Measurements from ENCODE around the gene TMIGD1. TPM values are rescaled to one million over a fixed set of nuclear protein-coding genes. Genes with fewer than 3 reads are reported as not detected.

The TMIGD1 gene
- total and polyA plus RNA-seq, 4 donors, result not detected

DNA sequence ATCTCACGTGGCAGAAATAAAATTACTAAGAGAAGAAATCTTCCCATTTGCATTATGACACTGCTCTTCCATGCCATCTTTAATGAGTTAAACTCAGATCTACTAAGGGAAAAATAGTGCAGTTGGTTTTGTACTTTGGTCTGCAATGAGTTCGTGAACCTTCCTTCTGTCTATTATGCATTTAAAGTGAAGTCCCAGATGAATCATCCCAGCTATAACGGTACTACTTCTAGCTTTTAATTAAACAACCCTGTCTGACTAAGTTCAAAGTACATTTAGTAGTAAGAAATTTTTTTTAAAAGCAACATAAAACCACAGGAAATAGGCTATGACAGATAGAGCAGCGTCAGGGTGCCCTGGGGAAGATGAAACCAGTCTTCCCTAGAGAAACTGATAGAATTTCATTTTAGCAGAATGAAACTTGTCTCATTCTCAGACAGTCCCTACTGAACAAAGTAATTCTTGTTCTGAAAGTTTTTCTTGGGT is 1.8 kb downstream of the TMIGD1 start:
- H3K9ac ChIP-seq (ENCODE audit: insufficient read depth in 1 of 2, low read length in 2 of 2), result no peak overlapping the region
- no peaks in the 10 kb centered on the region for H3K36me3 ChIP-seq (ENCODE audit: control insufficient read depth in 4 of 4, insufficient read depth in 4 of 4, low read length in 4 of 4)
- no peaks in the 10 kb centered on the region for H3K9me3 ChIP-seq (ENCODE audit: control insufficient read depth in 4 of 4, insufficient read depth in 3 of 4, low read length in 3 of 4)
- WGBS, 2 donors, result 44 to 53% methylated on average over 4 of the region's 4 CpGs
- peaks cover 0 to 3% (median 3%) of the 10 kb centered on the region in 3 donors for H3K27me3 ChIP-seq (ENCODE audit: control insufficient read depth in 3 of 3, insufficient read depth in 3 of 3, low read length in 2 of 3)
- H3K27ac ChIP-seq (ENCODE audit: low read depth in 1 of 2, low read length in 1 of 2), result no peak overlapping the region
- ATAC-seq (ENCODE audit: insufficient read depth, low FRiP score), result no peak
- TF ChIP-seq, protein P1, sequence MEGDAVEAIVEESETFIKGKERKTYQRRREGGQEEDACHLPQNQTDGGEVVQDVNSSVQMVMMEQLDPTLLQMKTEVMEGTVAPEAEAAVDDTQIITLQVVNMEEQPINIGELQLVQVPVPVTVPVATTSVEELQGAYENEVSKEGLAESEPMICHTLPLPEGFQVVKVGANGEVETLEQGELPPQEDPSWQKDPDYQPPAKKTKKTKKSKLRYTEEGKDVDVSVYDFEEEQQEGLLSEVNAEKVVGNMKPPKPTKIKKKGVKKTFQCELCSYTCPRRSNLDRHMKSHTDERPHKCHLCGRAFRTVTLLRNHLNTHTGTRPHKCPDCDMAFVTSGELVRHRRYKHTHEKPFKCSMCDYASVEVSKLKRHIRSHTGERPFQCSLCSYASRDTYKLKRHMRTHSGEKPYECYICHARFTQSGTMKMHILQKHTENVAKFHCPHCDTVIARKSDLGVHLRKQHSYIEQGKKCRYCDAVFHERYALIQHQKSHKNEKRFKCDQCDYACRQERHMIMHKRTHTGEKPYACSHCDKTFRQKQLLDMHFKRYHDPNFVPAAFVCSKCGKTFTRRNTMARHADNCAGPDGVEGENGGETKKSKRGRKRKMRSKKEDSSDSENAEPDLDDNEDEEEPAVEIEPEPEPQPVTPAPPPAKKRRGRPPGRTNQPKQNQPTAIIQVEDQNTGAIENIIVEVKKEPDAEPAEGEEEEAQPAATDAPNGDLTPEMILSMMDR (IDR thresholded peaks at IDR 0.05; ENCODE audit: control extremely low read depth, extremely low read depth), result no peak
- H3K4me1 ChIP-seq (ENCODE audit: control insufficient read depth in 5 of 5, insufficient read depth in 5 of 5, low read length in 5 of 5), result no peaks in the 10 kb centered on the region
- no peak for DNase-seq
- no peak overlapping the region for H3K4me3 ChIP-seq

DNA sequence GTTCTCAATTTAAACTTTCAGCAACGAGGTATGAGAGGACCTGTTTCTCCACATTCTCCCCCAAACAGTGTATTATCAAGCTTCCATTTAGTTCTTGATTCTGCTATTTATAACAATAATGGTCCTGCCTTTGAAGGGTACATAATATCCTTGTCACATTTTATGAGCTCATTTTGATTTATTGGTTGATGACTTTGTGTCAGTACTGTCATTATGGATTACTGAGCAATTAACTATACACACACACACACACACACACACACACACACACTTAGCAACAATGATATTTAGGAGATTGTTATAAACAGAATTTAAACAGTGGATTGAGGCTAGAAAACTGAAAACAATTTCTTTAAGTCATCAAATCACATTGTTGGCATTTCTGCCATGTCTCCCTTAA is 7.0 kb downstream of the TMIGD1 start:
- DNase-seq (peak in 1 of 3 donors; percentile 12), ATAC-seq (ENCODE audit: insufficient read depth, low FRiP score) (no peak)
- Histone ChIP-seq H3K36me3 (ENCODE audit: control insufficient read depth in 4 of 4, insufficient read depth in 4 of 4, low read length in 4 of 4) (no peaks in the 10 kb centered on the region), H3K27ac (ENCODE audit: low read depth in 1 of 2, low read length in 1 of 2) (no peak overlapping the region), H3K4me1 (ENCODE audit: control insufficient read depth in 5 of 5, insufficient read depth in 5 of 5, low read length in 5 of 5) (peaks cover 0 to 2% (median 0%) of the 10 kb centered on the region in 5 donors), H3K9ac (ENCODE audit: insufficient read depth in 1 of 2, low read length in 2 of 2) (no peak overlapping the region), H3K9me3 (ENCODE audit: control insufficient read depth in 4 of 4, insufficient read depth in 3 of 4, low read length in 3 of 4) (no peaks in the 10 kb centered on the region), H3K4me3 (no peak overlapping the region), H3K27me3 (ENCODE audit: control insufficient read depth in 3 of 3, insufficient read depth in 3 of 3, low read length in 2 of 3) (peaks cover 0 to 3% (median 3%) of the 10 kb centered on the region in 3 donors)
- TF ChIP-seq, protein P1 (IDR thresholded peaks at IDR 0.05; ENCODE audit: control extremely low read depth, extremely low read depth), result no peak
- 23 to 29% methylated on average over 1 of the region's 1 CpG for WGBS, 2 donors

DNA sequence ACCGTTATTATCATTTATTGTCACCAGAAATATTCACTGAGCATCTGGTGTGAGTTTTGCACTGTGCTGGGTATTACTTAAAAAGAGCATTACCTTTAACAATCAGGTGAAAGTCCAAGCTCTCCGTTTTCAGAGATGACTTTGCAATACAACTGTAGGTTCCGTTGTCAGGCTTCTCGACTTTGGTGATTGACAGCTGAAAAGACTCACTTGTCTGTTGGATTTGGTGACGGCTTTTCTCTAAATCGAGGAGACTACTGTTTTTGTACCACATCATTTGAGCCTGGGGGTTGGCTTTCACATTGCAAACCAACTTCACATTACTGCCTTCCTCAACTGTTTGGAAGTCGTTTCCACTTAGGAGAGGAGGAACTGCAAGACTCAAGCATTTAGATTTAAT is 9.1 kb downstream of the TMIGD1 start:
- Histone ChIP-seq H3K9me3 (ENCODE audit: control insufficient read depth in 4 of 4, insufficient read depth in 3 of 4, low read length in 3 of 4) (no peaks in the 10 kb centered on the region), H3K9ac (ENCODE audit: insufficient read depth in 1 of 2, low read length in 2 of 2) (no peak overlapping the region), H3K4me1 (ENCODE audit: control insufficient read depth in 5 of 5, insufficient read depth in 5 of 5, low read length in 5 of 5) (peaks cover 0 to 2% (median 0%) of the 10 kb centered on the region in 5 donors), H3K36me3 (ENCODE audit: control insufficient read depth in 4 of 4, insufficient read depth in 4 of 4, low read length in 4 of 4) (no peaks in the 10 kb centered on the region), H3K27me3 (ENCODE audit: control insufficient read depth in 3 of 3, insufficient read depth in 3 of 3, low read length in 2 of 3) (peaks cover 0 to 3% (median 3%) of the 10 kb centered on the region in 3 donors), H3K4me3 (no peak overlapping the region), H3K27ac (ENCODE audit: low read depth in 1 of 2, low read length in 1 of 2) (no peak overlapping the region)
- DNase-seq, result no peak
- ATAC-seq (ENCODE audit: insufficient read depth, low FRiP score), result no peak
- 77 to 83% methylated on average over 7 of the region's 7 CpGs for WGBS, 2 donors
- TF ChIP-seq, protein P1 (IDR thresholded peaks at IDR 0.05; ENCODE audit: control extremely low read depth, extremely low read depth), result no peak

- Histone ChIP-seq H3K9ac (ENCODE audit: insufficient read depth in 1 of 2, low read length in 2 of 2) (no peak overlapping the region), H3K27me3 (ENCODE audit: control insufficient read depth in 3 of 3, insufficient read depth in 3 of 3, low read length in 2 of 3) (peaks cover 0 to under 1% (median 0%) of the 10 kb centered on the region in 3 donors), H3K27ac (ENCODE audit: low read depth in 1 of 2, low read length in 1 of 2) (no peak overlapping the region), H3K36me3 (ENCODE audit: control insufficient read depth in 4 of 4, insufficient read depth in 4 of 4, low read length in 4 of 4) (no peaks in the 10 kb centered on the region), H3K4me3 (no peak overlapping the region), H3K9me3 (ENCODE audit: control insufficient read depth in 4 of 4, insufficient read depth in 3 of 4, low read length in 3 of 4) (no peaks in the 10 kb centered on the region), H3K4me1 (ENCODE audit: control insufficient read depth in 5 of 5, insufficient read depth in 5 of 5, low read length in 5 of 5) (peaks cover 0 to 2% (median 0%) of the 10 kb centered on the region in 5 donors)
- DNase-seq (peak in 1 of 3 donors; percentile 17), ATAC-seq (ENCODE audit: insufficient read depth, low FRiP score) (peak; percentile 41)
- TF ChIP-seq, protein P1 (IDR thresholded peaks at IDR 0.05; ENCODE audit: control extremely low read depth, extremely low read depth), result no peak
Measured at GRCh38 chr17:30323895-30324319, 9.9 kb downstream of the TMIGD1 start.
